GM08714 (cell line): ENCODE data around the gene HPSE2.
"Not testable (repeated sequence)": the region's sequence is repeated elsewhere in the genome, so short reads cannot be mapped to it uniquely, and the experiment has no call there.

Experiments used
- H3K4me3 ChIP-seq: fragments of 200-500 bp; sonication (Bioruptor generic); 2 replicates; pipeline ENCODE4 v1.5.1; 2014; ENCODE audit warnings: mild to moderate bottlenecking, low read length, inconsistent platforms
- ZNF274 ChIP-seq: IDR thresholded peaks from 2 replicates; pipeline ENCODE4 v1.6.1; 2012; ENCODE audit warnings: mild to moderate bottlenecking, low read depth, low read length

HPSE2 gene

DNA sequence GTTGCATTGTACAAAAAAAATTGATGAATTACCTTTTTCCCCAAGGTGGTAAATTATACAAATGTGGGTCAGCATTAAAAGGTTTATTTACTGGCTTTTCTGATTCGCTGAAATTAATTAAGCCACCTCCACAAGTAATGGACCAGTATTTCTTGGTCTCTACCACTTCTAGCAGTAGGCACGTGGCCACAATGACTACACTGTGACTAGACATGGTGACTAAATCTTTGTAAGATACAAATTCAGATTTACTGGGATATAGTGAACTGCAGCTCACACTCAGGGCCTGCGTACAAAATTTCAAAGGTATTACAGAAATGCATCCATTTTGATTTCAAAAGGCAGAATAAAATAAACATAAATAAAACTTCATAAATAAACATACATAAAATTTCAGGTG lies 10.9 kb downstream of the HPSE2 start:
- no peak for TF ChIP-seq ZNF274
- H3K4me3 ChIP-seq: no peak overlapping the region

DNA sequence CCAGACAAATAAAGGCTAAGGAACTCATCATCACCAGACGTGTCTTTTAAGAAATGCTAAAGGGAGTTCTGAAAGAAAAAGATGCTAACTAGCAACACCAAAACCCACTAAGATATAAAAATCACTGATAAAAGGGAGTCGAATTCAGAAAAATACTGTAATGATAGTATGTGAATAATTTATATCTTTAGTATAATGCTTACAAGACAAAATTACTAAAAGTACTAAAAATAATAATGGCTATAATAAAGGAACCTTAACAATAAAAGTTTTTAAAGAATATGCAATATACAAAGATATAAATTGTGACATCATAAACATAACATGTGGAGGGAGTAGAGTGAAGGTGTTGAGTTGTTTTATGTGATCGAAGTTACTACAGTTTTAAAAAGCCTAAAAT lies 28.3 kb downstream of the HPSE2 start:
- TF ChIP-seq ZNF274: no peak
- no peak overlapping the region for H3K4me3 ChIP-seq

DNA sequence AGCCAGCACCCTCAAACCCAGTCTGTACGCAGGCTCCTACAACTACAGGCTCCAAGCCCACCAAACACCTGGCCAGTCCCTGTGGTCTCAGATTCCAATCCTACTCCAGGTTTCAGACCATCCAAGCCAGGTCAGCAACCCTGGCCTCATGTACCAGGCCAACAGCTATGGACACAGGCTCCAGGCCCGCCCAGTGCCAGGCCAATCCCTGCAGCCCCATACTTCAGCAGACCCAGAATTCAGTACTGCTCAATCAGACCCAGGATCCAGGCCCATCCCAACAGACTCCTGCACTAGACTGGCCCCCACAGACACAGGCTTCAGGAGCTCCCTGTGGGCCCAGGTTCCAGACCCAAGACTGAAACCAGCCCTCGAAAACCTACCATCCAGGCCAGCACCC lies 32.3 kb downstream of the HPSE2 start:
- no peak for TF ChIP-seq ZNF274
- H3K4me3 ChIP-seq: no peak overlapping the region

DNA sequence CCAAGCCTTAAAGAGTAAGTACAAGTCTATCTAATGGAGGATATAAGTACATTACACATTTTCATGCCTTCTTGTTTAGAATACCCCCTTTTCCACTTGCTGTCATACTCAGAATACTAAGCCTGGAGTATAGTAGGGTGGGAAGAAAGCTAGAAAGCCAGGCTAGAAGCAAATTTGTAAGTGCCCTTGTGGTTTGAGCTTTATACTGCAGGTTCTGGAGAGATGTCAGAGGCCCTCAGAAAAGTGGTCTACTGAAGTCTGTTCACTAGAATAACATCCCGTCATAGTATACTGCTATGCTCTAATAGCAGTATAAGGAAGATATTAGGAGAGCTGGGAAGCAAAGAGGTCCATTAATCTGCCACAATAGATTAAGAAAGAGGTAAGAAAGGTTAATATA lies 62.7 kb downstream of the HPSE2 start:
- H3K4me3 ChIP-seq: no peak overlapping the region
- TF ChIP-seq ZNF274: no peak

DNA sequence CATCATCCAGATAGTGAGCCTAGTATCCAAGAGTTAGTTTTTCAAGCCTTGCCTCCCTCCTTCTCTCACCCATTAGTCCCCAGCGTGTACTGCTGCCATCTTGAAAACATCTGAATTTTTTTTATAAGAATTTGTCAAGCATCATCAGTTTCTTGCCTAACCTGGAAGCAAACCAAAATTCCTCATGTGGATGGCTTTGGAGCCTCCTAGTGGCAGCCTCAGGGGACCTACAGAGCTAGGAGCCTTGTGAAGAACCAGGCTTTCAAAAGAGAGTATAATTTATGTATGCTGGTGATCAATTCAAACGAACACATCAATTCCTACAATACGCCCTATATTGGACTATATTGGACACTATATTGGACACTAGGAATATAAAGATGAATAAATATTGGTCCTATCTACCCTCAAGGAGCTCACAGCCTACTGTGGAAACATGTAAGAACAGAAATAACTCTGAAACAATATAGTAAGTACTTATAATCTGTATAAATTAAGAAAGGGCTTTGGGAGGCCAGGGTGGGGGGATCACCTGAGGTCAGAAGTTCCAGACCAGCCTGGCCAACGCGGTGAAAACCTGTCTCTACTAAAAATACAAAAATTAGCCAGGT lies 63.4 kb downstream of the HPSE2 start:
- TF ChIP-seq ZNF274: no peak

DNA sequence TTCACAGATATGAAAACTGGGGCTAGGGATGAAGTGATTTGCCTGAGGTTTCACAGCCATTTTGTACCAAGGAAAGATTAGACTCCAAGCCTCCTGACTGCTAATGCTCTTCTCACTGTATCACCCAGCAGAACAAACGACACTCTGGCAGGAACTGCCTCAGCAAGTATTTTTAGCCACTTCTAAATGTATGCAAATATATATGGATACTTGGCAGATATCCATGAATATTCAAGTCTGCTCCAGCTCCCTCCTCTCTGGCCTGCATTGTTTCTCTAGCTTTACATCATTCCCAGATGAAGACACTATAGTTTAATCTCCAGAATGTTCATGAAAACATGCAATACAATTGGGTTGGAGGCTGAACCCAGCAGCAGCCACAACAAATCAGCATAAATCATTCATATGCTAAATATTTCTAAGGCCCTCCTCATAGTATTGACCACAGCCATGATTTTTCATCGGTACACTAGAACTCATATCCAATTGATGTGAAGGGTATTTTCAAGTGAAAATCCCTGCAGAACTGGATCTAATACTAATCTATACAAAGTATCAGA lies 65.5 kb downstream of the HPSE2 start:
- H3K4me3 ChIP-seq: no peak overlapping the region
- no peak for TF ChIP-seq ZNF274

More for the DNA sequence above, 63.4 kb downstream of the HPSE2 start:
- H3K4me3 ChIP-seq: no peak overlapping the region

DNA sequence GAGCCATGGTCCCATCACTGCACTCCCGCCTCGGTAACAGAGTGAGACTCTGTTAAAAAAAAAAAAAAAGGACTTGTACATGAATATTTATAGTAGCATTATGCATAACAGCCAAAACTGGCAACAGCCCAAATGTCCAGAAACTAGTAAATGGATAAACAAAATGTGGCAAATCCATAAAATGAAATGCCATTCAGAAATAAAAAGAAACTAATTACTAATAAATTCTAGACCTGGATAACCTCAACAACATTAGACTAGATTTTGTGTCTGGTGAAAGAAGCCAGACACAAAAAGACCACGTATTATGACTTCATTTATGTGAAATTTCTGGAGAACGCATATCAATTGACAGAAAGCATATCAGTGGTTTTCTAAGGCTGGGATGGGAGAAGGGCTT lies 74.5 kb downstream of the HPSE2 start:
- TF ChIP-seq ZNF274: no peak
- no peak overlapping the region for H3K4me3 ChIP-seq

DNA sequence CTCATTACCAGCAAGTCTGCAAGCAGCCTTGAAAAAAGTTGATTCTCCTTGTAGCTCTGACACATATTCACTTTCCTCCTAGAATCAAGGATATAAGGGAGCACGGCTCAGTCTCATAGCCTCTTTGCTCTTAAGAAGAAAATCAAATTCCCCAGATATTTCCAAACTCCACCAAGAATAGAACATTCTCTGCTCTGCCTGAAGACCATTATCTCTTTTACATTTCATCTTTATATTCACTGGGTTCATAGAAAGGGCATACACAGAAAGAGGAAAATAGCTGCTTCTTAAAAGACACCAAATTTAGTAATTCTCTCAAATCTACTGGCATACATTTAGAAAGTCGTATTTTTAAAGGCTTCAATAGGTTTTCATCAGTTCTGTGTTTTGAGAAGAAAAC lies 92.0 kb downstream of the HPSE2 start:
- no peak overlapping the region for H3K4me3 ChIP-seq

DNA sequence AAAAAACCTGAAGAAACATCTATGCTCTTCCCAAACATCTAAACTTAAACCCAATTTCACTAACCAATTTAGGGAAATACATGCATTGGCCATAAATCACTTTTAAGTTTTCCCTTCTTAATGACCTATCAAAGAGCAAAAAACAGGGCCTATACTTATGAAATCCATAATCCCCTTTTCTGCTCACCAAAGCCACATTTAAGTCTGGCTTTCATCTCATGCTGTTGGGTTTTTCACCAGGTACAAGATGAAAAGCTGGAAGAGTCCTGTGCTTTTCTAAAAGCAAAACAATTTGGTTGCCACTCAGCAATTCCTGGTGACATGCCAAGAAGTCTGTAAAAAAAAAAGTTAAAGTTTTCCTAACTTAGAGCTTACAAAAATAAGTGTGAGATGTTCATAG lies 92.6 kb downstream of the HPSE2 start:
- no peak for TF ChIP-seq ZNF274
- no peak overlapping the region for H3K4me3 ChIP-seq

More for the DNA sequence above, 92.0 kb downstream of the HPSE2 start:
- no peak for TF ChIP-seq ZNF274

DNA sequence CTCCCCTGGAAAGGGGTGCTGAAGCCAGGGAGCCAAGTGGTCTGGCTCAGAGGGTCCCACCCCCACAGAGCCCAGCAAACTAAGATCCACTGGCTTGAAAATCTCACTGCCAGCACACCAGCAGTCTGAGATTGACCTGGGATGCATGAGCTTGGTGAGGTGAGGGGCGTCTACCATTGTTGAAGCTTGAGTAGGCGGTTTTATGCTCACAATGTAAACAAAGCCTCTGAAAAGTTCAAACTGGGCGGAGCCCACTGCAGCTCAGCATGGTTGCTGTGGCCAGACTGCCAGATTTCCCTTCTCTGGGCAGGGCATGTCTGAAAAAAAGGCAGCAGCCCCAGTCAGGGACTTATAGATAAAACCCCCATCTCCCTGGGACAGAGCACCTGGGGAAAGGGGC lies 102.8 kb downstream of the HPSE2 start:
- not testable (repeated sequence) for H3K4me3 ChIP-seq

DNA sequence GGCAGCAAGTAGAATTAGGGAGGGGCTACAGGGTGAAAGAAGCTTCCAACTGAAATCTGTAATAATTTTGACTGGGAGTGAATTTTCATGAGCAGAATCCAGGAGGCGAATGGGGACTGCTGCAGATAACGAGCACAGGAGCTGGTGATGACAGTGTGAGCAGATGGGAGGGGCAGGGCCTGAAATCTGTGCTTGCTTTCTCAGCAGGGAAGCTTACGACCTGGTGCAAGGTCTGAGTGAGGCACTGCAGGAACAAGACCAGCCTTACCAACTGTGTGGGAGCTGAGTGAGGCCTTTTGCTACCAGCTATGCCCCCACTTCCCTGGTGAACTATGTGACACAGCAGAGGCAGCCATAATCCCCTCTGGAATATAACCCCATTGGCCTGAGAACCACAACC lies 109.8 kb downstream of the HPSE2 start:
- TF ChIP-seq ZNF274: no peak
- no peak overlapping the region for H3K4me3 ChIP-seq

DNA sequence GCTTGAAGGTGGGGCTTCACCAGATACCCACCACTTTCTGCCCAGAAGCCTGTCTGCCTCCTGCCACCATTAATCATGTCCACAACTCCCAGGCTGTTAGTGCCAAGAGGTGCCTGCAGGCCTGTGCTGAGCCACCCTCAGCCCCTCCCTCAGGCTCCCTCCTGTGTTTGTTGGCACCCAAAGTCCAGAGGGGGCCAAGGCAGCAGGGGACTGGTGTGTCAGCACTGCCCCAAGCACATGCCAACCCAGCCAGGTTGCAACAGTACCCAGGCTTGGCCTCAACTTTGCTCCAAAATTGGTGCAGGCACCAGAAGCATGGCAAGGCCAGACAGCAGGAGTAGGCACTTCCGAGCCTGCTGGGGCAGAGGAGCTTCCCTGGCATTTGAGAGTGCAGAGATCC lies 111.3 kb downstream of the HPSE2 start:
- no peak overlapping the region for H3K4me3 ChIP-seq
- no peak for TF ChIP-seq ZNF274

DNA sequence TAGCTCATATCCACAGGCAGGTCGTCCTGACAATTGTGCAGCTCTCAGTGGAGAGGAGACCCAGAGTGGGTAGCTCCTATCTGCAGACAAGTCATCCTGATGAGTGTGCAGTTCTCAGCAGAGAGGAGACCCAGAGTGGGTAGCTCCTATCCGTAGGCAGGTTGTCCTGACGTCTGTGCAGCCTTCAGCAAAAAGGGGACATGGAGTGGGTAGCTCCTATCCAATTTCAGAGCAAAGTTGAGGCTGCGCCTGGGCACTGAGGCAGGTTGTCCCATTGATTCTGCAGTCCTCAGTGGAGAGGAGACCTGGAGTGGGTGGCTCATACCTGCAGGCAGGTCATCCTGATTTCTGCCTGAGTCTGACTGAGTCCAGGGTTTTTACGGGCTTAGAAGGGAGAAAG lies 111.8 kb downstream of the HPSE2 start:
- H3K4me3 ChIP-seq: no peak overlapping the region
- TF ChIP-seq ZNF274: no peak

DNA sequence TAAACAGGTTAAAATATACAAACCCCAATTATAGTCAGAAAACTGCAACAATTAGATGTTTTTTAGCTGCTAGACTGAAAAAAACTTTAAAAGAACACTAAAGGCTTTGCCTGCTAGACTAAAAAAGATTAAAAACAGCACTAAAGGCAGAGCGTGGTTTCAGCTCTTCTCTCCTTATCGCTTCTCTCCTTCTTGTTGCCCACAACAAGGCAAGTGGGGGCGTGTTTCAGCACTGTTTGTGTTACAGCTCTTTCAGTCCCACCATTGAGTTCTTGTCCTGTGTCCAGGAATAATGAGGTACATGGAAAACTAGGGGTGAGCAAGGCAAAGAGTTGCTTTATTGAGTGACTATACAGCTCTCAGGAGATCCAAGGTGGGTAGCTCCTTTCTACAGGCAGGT lies 112.3 kb downstream of the HPSE2 start:
- H3K4me3 ChIP-seq: no peak overlapping the region
- no peak for TF ChIP-seq ZNF274

DNA sequence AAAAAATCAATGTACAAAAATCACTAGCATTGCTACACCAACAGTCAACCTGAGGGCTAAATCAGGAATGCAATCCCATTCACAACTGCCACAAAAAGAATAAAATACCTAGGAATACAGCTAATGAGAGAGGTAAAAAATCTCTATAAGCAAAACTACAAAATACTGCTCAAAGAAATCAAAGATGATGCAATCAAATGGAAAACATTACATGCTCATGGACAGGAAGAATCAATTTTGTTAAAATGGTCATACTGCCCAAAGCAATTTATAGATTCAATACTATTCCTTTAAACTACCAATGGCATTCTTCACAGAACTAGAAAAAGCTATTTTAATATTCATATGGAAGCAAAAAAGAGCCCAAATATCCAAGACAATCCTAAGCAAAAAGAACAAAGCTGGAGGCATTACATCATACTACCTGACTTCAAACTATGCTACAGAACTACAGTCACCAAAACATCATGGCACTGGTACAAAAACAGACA lies 116.3 kb downstream of the HPSE2 start:
- H3K4me3 ChIP-seq: no peak overlapping the region
- no peak for TF ChIP-seq ZNF274

DNA sequence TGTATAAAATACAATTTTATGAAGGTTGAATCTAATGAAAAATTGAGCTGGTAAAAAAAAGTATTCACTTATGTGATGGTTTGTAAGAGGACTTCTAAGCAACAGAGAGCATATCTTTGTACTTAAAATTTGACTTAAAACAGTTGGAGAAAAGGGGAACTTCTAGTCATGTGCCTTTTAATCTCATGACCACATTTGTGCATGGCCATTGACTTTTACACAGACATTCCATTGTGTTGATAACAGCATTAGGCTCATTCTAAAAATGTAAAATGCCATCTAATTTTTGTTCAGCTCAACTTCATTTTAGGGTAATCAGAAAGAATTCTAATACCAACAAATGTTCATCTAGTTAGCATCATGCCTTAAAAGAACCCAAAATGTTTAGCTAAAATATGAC lies 119.9 kb downstream of the HPSE2 start:
- TF ChIP-seq ZNF274: no peak
- no peak overlapping the region for H3K4me3 ChIP-seq

DNA sequence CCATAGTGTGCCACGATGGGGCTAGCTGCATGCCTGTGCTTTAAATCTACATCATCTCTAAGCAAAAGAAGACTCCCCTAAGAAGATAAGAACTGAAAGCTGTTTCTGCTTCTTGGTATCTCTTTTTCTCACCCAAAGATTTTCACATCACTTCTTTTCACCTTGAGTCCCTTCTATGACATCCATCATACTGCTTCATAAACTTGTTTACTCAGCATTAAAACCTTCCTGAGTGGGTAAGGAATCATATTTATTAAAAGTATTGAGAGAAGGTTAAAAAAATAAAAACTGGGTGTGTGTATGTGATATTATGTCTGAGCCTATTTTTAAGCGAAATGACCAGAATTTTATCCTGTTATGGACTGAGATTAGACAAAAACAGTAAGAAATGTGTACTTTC lies 150.3 kb downstream of the HPSE2 start:
- H3K4me3 ChIP-seq: no peak overlapping the region
- TF ChIP-seq ZNF274: no peak
